ENCODE measurements around the gene ETV1.
"Not testable (repeated sequence)": the region's sequence is repeated elsewhere in the genome, so short reads cannot be mapped to it uniquely, and the experiment has no call there.

ETV1 gene

GRCh38 chr7:13932131-13932530 is 57.3 kb downstream of the ETV1 start:
- no peak for DNase-seq (ENCODE audit: low read depth, low spot score)

- no peak for DNase-seq (ENCODE audit: low read depth, low spot score)
Measured at GRCh38 chr7:13921062-13921461, 68.4 kb downstream of the ETV1 start.

DNA sequence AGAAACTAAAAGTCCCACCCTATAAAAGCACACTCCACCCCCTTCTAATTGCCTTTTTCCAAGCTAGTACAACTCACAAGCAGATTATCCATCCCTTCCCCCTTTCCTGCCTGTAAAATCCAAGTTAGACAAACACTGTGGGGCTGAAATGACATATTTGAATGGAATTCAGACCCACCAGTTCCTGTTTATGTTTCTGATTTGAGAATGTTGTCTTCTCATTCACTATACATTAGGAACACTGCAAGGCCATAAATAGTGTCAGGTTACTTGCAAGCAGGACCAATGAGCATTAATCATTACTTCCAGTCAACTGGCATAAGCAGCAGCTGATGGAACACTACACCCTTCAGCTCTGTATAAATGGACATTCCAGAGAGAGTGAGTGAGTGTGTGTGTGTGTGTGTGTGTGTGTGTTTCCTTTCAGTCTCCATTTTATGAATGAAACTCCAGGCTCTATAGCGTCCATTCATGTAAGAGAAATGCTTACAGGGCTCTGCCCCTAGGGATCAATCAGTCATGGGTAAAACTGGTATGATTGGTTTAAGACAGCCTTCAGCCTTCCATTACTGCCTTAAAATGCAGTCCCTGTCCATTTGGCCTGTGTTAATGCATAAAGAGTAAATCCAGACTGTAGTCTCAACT is 69.3 kb downstream of the ETV1 start:
- DNase-seq (ENCODE audit: low read depth, low spot score), result peak; percentile 89

DNA sequence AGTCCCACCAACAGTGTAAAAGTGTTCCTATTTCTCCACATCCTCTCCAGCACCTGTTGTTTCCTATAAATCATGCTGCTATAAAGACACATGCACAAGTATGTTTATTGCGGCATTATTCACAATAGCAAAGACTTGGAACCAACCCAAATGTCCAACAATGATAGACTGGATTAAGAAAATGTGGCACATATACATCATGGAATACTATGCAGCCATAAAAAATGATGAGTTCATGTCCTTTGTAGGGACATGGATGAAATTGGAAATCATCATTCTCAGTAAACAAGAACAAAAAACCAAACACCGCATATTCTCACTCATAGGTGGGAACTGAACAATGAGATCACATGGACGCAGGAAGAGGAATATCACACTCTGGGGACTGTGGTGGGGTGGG is 71.1 kb downstream of the ETV1 start:
- DNase-seq (ENCODE audit: low read depth, low spot score), result not testable (repeated sequence)

DNA sequence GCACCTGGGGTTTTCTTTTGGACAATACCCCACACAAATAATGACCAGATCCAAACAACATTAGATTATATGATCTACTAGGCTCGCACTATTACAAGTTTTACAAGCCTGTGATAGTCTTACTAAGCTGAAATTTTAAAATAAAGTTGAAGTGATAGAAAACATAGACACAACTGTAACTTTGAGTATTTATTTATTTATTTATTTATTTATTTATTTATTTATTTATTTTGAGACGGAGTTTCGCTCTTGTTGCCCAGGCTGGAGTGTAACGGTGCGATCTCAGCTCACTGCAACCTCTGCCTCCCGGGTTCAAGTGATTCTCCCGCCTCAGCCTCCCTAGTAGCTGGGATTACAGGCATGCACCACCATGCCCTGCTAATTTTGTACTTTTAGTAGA is 72.4 kb downstream of the ETV1 start:
- not testable (repeated sequence) for DNase-seq (ENCODE audit: low read depth, low spot score)

- DNase-seq (ENCODE audit: low read depth, low spot score), result no peak
Measured at GRCh38 chr7:13915891-13916290, 73.6 kb downstream of the ETV1 start.

DNA sequence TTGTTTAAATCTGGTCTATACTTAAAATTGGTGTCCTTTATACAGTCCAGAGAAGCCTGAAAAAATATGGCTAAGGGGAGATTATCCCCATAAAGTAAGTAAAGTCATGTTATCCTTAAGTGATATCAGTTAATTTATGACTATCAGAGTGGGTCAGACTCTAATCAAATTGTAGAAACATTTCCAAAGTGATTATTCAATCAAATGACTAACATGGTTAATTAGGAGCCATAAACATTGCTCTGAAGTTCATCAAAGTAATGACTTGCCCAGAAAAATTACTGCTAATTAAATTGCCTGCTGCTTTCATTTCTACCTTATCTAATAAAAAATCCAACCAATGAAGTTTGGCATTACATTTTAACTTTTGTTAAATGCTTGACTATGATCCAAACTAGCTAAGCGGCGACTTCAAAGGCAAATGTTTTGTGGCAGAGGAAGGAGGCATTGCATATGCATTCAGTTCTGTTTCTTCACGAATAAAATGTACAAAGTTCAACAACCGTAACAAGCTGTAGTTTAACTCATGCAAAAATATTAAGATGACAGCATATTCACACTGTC is 76.7 kb downstream of the ETV1 start:
- no peak for DNase-seq (ENCODE audit: low read depth, low spot score)

GRCh38 chr7:13911909-13912308 is 77.6 kb downstream of the ETV1 start:
- DNase-seq (ENCODE audit: low read depth, low spot score), result no peak

- no peak for DNase-seq (ENCODE audit: low read depth, low spot score)
Measured at GRCh38 chr7:13910805-13911551, 78.5 kb downstream of the ETV1 start.

- DNase-seq (ENCODE audit: low read depth, low spot score), result no peak
Measured at GRCh38 chr7:13908667-13909397, 80.6 kb downstream of the ETV1 start.

- DNase-seq (ENCODE audit: low read depth, low spot score), result no peak
Measured at GRCh38 chr7:13907831-13908230, 81.6 kb downstream of the ETV1 start.

DNA sequence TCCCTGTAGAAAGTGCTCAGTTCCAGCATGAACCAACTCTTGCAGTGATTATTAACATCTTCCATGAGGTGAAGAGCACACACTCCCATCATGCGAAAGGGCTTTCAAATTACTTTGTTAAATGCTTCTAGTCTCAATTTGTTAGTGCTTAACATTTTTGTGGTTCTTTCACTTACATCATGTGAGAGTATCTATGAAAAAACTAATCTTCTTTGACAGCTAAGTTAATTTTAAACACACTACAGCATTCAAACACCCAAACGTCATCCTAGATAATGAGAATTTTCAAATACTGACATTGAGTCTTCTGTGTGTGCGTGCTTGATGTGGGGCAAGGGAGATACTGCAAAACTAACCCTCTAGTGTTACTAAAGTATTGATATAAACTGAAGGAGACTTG is 84.8 kb downstream of the ETV1 start:
- no peak for DNase-seq (ENCODE audit: low read depth, low spot score)

GRCh38 chr7:13904007-13904406 is 85.5 kb downstream of the ETV1 start:
- no peak for DNase-seq (ENCODE audit: low read depth, low spot score)

GRCh38 chr7:13901577-13901976 is 87.9 kb downstream of the ETV1 start:
- DNase-seq (ENCODE audit: low read depth, low spot score), result no peak

DNA sequence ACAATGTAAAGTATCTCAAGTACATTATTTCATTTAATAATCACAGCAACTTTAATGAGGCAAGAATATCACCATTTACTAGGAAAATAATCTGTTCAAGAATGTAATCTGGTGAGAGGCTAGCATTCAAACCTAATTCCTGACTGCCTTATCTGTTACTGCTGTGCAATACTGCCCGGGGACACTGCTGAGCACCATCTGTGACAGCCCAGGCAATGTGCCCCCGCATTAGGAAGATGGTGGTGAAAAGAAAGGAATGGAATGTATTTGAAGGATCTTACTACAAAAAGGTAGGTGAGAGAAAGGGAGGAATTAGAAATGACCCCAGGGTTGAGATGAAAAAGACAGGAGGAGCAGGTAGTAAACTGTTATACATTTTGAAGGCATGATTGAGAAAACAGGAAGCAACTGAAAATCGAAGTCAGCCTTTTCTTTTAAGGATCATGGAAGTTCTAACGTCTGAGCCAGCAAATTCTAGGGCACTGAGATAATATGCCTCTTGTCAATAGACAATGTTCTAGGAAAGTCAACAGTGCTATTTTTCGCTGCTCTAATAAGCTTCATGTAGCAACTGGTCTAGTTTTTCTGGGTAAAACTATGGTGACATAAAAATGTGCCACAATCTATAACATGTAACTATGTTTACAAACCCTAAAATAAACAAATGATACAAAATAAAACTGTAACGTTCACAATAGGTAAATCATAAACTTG is 90.4 kb downstream of the ETV1 start:
- no peak for DNase-seq (ENCODE audit: low read depth, low spot score)

DNA sequence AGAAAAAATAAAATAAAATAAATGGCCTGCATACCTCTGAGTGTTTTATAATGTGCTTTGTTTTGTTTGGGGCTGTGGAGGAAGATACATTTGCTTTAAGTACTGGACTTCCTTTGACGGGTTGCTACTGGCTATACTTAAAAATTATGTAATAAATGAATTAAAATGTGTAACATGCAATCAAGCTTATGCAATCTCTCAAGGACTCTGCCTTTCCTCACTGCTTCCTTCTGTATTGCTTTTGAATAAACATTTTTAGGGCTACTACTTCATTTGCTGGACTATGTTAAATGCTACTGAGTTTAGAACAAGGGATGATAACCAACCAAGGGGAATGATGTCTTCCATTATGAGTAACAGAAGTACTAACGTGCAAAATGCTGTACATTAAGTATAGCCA is 91.6 kb downstream of the ETV1 start:
- no peak for DNase-seq (ENCODE audit: low read depth, low spot score)

GRCh38 chr7:13894954-13895353 is 94.5 kb downstream of the ETV1 start:
- DNase-seq (ENCODE audit: low read depth, low spot score), result no peak

GRCh38 chr7:13894377-13894776 is 95.1 kb downstream of the ETV1 start:
- DNase-seq (ENCODE audit: low read depth, low spot score), result no peak

DNA sequence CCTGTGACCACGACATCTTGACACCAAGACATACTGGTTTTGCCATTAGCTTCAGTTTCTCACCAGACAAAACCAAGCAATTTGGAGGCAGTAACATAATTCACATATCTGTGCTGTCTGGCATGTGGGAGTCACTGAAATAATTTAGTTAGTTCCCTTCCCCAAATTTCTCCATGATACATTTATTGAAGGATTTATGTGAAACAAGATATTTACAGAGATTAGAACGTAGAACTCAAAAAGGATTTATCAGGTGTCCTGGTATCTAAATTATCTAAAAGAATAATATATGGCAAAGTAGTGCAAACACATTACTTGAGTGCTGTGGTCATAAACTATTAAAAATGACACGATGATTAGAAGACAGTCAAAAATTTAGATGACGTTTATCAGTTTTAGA is 98.7 kb downstream of the ETV1 start:
- no peak for DNase-seq (ENCODE audit: low read depth, low spot score)

GRCh38 chr7:13886356-13886755 is 103.1 kb downstream of the ETV1 start:
- no peak for DNase-seq (ENCODE audit: low read depth, low spot score)

GRCh38 chr7:13882051-13882450 is 107.4 kb downstream of the ETV1 start:
- DNase-seq (ENCODE audit: low read depth, low spot score), result no peak

DNA sequence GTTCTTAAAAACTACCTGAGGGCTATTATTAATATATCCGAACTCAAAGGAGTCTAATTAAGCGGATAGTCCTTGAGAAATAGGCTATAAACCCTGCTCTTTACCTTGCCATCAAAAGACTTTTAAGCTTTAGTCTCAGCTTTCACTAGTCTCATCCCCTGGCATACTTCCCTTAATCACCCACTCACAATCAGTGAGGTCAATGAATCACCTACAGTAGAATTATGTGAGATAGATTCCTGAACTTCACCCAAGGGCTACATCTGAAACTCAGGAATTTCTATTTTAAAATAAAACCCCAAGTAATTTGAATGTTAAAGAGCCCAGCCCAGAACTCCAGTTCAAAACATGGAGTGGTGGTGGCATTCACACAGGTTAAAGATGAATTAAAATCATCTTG is 108.7 kb downstream of the ETV1 start:
- DNase-seq (ENCODE audit: low read depth, low spot score), result no peak
